GM10248 (cell line): ENCODE results near the gene ENGASE.

ENCODE experiments used
- CTCF ChIA-PET: fragments of 300-600 bp; sonication (Branson Sonifier 250); formaldehyde crosslinking; extraction: SDS; loops from one replicate; lab custom pipeline; 2021; ENCODE audit warnings: antibody characterized with exemption; lab: Yijun Ruan, JAX
- POLR2A ChIA-PET: fragments of 350-650 bp; sonication (Branson Sonifier 250); formaldehyde crosslinking; extraction: SDS; loops from one replicate; lab custom pipeline; 2020; ENCODE audit warnings: antibody characterized with exemption; lab: Yijun Ruan, JAX
- DNase-seq: peaks from one replicate; pipeline ENCODE4 v3.0.0; 2012; ENCODE audit errors: extremely low spot score
- CTCF ChIP-seq: IDR thresholded peaks from 2 replicates; pipeline ENCODE4 v1.5.1; 2012; ENCODE audit warnings: mild to moderate bottlenecking, low read depth; ENCODE audit errors: extremely low read depth, missing control alignments, control extremely low read depth

ENGASE gene

GRCh38 chr17:79091226-79091670 lies 16.6 kb downstream of the ENGASE start:
- ChIA-PET POLR2A (no interaction called here), CTCF (interaction anchor here (1.2 to 8.7 kb wide), 3 partner anchors 8 to 300 kb away, joined by 3 to 204 read pairs (median 3); no protein-coding TSS in a partner anchor)
- TF ChIP-seq CTCF, result no peak
- DNase-seq, result no peak

GRCh38 chr17:79092567-79092966 lies 17.9 kb downstream of the ENGASE start:
- DNase-seq, result no peak
- TF ChIP-seq CTCF, result no peak
- ChIA-PET CTCF (interaction anchor here (8.7 kb wide), 1 partner anchor 299 kb away, joined by 204 read pairs; no protein-coding TSS in a partner anchor), POLR2A (no interaction called here)

GRCh38 chr17:79093270-79093669 lies 18.6 kb downstream of the ENGASE start:
- CTCF ChIA-PET, result interaction anchor here (0.6 to 0.9 kb wide), 2 partner anchors 295 to 296 kb away, joined by 3 read pairs; no protein-coding TSS in a partner anchor
- POLR2A ChIA-PET, result no interaction called here
- DNase-seq, result no peak
- TF ChIP-seq CTCF, result no peak

DNA sequence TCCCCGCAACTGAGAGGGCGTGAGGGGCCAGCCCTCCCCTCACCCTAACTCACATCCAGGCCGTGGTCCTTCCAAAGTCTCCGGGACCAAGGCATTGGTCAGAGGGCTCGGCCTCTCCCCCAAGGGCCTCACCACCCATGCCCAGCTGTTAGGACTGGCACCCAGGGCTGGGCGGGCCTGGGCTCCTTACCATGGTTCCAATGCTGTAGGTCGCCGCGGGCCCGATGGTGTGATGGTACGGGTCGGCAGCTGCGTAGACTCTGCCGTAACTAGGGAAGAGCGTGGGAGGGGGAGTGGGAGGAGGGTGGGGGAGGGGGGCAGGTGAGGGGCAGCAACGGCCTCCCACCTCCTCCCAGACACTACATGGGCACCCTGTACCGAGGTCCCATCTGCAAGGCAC lies 19.6 kb downstream of the ENGASE start:
- ChIA-PET CTCF (interaction anchor here (0.9 to 1.3 kb wide), 2 partner anchors 294 to 298 kb away, joined by 3 to 5 read pairs; no protein-coding TSS in a partner anchor), POLR2A (no interaction called here)
- no peak for TF ChIP-seq CTCF
- DNase-seq, result no peak

GRCh38 chr17:79095345-79096055 lies 20.9 kb downstream of the ENGASE start:
- TF ChIP-seq CTCF, result no peak
- ChIA-PET CTCF (interaction anchor here (0.8 to 1.3 kb wide), 2 partner anchors 13 to 297 kb away, joined by 3 to 5 read pairs; no protein-coding TSS in a partner anchor), POLR2A (no interaction called here)
- no peak for DNase-seq

- no peak for TF ChIP-seq CTCF
- ChIA-PET POLR2A (no interaction called here), CTCF (no interaction called here)
- no peak for DNase-seq
Observed at GRCh38 chr17:79096477-79096876, 21.9 kb downstream of the ENGASE start.
